ENCODE data around the gene CCNH.

DNA sequence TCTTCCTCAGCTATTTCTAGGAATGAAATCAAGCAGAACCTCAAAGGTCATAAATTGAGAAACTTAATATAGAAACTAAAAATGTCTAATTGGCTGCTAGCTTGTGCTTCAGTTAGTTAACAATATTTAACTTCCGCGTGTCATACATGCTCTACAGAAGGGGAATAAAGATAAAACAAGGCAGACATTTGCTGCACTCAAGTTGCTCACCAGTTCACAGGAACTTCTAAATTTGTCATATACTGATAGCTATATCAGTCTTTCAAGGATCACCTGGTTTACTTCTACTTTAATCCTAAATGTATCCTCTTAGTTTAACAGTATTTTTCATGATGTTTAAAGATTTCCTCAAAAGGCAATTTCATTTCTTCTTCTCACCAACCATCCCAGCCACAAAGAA is 8.4 kb downstream of the CCNH start:
- TF ChIP-seq, protein P1, sequence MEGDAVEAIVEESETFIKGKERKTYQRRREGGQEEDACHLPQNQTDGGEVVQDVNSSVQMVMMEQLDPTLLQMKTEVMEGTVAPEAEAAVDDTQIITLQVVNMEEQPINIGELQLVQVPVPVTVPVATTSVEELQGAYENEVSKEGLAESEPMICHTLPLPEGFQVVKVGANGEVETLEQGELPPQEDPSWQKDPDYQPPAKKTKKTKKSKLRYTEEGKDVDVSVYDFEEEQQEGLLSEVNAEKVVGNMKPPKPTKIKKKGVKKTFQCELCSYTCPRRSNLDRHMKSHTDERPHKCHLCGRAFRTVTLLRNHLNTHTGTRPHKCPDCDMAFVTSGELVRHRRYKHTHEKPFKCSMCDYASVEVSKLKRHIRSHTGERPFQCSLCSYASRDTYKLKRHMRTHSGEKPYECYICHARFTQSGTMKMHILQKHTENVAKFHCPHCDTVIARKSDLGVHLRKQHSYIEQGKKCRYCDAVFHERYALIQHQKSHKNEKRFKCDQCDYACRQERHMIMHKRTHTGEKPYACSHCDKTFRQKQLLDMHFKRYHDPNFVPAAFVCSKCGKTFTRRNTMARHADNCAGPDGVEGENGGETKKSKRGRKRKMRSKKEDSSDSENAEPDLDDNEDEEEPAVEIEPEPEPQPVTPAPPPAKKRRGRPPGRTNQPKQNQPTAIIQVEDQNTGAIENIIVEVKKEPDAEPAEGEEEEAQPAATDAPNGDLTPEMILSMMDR (IDR thresholded peaks at IDR 0.05; ENCODE audit: insufficient read depth, low read length) = no peak
- TF ChIP-seq POLR2AphosphoS5 (IDR thresholded peaks at IDR 0.05; ENCODE audit: low read depth) = no peak

All from HL-60 (cell line).